Fibroblast of skin of left biceps (primary cell): ENCODE data around the gene ZNF726.
"Not testable (repeated sequence)": the region's sequence is repeated elsewhere in the genome, so short reads cannot be mapped to it uniquely, and the experiment has no call there.

Experiments used
- DNase-seq, 2 experiments: peaks; one replicate each; pipeline ENCODE4 v3.0.0-alpha.2; 2013; ENCODE audit warnings: low read depth in 2 of 2

ZNF726 gene

GRCh38 chr19:23914402-23915286 is at the start of gene ZNF726:
TSS of gene ZNF726 (plus strand) at chr19:23914886. CDS start at chr19:23914995, 109 bp downstream.
- peak; percentile 83 to 87 for DNase-seq

DNA sequence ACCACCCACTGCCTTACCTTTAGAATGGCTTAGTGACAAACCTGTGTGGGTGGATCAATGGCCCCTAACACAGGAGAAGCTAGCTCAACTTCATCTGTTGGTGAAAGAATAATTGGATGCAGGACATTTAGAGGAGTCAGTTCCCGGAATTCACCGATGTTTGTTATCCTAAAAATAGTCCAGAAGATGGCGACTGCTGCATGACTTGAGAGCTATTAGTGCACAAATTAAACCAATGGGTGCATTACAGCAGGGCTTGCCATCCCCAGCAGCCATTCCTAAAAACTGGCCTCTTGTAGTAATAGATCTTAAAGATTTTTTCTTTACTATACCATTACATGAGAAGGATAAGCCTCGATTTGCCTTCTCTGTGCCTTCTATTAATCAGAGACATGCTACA is 46.8 kb upstream of the ZNF726 start:
- no peak for DNase-seq

GRCh38 chr19:23868630-23869029 is 46.1 kb upstream of the ZNF726 start:
- DNase-seq = no peak

DNA sequence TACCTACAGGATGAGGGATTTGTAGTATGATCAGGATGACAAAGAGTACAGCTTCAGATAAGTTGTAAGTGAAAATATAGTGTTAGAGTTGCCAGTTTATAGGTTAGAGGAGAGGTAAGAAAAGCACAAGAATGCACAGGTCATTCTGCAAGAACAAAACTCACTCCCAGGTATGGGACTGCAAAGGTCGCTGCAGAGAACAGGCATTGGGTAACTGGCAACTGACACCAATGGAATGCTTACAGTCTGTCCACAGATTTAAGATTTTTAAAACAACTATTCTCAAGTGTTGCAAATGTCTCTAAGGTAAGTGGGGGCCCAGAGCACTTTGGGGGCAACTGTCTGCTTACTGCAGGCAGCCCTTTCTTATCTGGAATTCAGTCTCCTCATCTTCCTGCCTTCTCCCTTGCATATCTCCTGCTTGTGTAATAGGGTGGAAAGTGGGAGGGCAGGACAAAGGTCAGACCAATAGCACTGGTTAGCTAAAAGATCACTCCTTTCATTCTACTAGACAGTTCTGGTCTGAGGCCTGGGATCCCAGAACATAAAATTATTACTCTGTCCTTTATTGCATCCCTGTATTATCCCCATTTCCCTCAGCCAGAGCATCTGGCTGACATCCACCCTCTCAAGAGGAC is 42.3 kb upstream of the ZNF726 start:
- no peak for DNase-seq

- no peak for DNase-seq
Observed at GRCh38 chr19:23876261-23876660, 38.4 kb upstream of the ZNF726 start.

DNA sequence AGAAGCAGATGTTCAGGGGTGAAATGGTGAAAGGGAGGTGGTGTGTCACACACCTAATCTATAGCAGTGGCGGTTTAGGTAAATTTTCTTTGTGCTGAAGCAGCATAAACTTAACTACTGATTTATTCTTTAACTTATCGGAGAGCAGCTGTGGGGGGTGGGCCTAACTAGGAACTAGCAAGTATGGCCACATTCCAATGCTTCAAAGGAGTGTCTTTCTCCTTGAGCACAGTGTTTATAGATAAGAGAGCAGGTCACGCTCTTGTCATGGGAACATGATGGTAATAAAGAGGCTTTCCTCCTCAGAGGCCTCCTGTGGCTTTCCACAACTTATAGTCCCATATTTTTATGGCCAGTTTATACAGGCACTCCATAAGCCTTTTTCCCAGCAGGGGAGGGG is 37.9 kb upstream of the ZNF726 start:
- DNase-seq = not testable (repeated sequence)

DNA sequence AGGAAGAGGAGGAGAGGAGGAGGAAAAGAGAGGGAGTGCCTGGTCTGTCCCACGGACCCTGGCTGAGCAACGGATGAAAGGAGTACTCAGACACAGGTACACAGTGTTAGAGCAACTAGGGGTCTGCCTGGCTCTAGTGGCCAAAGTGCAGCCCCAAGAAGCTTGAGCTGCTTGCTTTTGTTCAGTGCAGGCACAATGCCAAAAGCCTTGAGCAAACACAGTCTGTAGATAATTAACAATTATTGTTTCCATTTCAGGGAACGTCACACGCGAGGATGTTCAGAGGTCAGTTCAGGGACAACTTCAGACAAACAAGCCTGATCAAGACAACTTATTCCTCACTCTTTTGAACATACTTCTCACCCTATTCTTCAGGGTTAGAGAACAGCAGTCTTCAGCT is 32.2 kb upstream of the ZNF726 start:
- no peak for DNase-seq

GRCh38 chr19:23884363-23884762 is 30.3 kb upstream of the ZNF726 start:
- DNase-seq = no peak

- no peak for DNase-seq
Observed at GRCh38 chr19:23887642-23888041, 27.0 kb upstream of the ZNF726 start.

DNA sequence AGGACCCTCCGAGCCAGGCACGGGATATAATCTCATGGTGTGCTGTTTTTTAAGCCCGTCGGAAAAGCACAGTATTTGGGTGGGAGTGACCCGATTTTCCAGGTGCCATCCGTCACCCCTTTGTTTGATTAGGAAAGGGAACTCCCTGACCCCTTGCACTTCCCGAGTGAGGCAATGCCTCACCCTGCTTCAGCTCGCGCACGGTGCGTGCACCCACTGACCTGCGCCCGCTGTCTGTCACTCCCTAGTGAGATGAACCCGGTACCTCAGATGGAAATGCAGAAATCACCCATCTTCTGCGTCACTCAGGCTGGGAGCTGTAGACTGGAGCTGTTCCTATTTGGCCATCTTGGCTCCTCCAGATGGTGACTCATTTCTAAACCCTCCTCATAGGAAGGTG is 18.6 kb upstream of the ZNF726 start:
- not testable (repeated sequence) for DNase-seq

DNA sequence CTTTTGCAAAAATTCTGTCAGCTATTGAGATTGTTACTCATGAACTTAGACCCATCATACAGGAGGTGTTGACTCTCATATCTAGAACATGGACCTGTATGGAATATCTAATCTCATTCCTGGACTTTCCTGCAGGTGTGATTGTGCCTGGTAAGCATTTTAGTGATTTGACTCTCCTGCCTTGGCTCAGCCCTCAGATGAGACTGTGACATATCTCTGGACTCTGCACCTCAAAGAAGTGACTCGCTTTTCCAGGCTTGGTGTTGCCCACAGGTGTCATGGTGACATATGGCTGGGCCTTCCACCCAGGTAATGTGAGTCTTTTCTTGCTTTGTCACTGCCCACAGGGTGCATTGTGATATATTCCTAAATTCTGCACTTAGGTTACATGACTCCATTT is 17.8 kb upstream of the ZNF726 start:
- DNase-seq = no peak

GRCh38 chr19:23901360-23901759 is 13.3 kb upstream of the ZNF726 start:
- DNase-seq = no peak

DNA sequence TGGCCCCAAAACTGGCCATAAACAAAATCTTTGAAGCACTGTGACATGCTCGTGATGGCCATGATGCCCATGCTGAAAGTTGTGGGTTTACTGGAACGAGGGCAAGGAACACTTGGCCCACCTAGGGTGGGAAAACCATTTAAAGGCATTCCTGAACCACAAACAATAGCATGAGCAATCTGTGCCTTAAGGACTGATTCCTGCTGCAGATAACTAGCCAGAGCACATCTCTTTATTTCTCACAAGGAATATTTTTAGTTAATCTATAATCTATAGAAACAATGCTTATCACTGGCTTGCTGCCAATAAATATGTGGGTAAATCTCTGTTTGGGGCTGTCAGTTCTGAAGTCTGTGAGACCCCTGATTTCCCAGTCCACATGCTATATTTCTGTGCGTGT is 10.3 kb upstream of the ZNF726 start:
- no peak for DNase-seq

GRCh38 chr19:23905771-23906170 is 8.9 kb upstream of the ZNF726 start:
- DNase-seq = no peak

GRCh38 chr19:23906835-23907234 is 7.9 kb upstream of the ZNF726 start:
- no peak for DNase-seq

GRCh38 chr19:23908165-23908564 is 6.5 kb upstream of the ZNF726 start:
- DNase-seq = no peak

GRCh38 chr19:23909222-23909621 is 5.5 kb upstream of the ZNF726 start:
- no peak for DNase-seq

DNA sequence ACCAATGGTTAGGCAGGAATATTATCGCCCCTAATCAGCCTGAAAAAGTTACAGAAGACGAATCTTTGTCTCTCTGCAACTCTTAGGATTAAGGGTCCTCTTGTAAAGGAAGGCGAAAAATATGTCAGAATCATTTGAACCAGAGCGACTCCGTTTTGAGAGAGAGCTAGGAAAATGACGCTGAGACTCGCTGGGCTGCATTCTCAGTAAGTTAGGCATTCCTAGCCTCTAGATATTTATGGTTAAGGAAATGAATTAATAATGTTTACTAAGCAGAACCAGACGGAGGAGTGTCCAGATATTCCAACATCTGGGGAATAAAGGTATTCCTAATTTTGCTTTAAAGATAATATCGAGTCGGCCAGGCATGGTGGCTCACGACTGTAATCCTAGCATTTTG is 755 bp upstream of the ZNF726 start:
- DNase-seq = no peak

DNA sequence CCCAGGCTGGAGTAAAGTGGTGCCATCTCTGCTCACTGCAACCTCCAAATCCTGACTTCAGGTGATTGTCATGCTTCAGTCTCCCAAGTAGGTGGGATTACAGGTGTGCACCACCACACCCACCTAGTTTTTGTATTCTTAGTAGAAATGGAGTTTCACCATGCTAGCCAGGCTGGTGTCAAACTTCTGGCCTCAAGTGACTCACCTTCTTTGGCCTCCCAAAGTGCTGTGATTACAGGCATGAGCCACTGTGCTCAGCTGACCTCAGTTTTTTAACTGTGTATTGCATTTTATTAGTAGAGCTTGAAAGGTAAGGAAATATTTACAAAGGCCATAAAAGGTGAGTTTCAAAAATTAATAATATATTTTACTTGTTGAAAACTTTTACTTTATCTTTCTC is 2.3 kb downstream of the ZNF726 start:
- DNase-seq = no peak

DNA sequence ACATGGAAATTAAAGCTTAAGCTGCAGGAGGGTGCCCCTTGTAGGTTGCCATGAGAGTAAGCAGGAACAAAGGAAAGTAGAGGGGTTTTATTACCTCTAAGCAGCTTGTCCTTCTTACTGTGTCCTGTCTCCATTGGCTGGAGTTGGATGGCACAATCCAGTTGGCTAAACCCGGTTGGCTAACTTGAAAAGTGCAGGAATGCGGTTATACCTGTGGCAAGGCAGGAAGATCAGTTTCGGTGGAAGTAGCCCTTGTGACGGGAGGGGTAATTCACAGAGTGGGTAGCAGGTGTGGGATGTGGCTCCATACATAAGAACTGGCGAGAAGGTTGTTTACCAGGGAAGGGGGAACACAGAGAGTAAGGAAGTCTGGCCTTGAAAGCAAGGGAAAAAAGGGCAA is 3.2 kb downstream of the ZNF726 start:
- no peak for DNase-seq

DNA sequence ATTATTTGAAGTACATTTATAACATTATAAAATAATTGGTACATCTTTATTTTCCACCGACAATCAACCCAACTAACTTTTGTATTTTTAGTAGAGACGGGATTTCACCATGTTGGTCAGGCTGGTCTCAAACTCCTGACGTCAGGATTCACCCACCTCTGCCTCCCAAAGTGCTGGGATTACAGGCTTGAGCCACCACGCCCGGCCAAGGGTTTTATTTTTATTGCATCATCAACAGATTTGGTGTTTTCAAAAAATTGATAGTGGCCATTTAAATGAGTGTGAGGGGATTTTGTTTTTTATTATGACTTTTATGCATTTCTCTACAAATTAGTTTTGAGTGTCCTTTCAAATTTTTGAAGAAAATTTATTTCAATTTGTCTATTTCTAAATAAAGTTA is 10.6 kb downstream of the ZNF726 start:
- DNase-seq = no peak

DNA sequence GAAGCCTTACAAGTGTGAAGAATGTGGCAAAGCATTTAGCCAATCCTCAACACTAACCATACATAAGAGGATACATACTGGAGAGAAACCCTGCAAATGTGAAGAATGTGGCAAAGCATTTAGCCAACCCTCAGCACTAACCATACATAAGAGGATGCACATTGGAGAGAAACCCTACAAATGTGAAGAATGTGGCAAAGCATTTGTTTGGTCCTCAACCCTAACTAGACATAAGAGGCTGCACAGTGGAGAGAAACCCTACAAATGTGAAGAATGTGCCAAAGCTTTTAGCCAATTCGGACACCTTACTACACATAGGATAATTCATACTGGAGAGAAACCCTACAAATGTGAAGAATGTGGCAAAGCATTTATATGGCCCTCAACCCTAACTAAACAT is 18.2 kb downstream of the ZNF726 start:
- DNase-seq = no peak

DNA sequence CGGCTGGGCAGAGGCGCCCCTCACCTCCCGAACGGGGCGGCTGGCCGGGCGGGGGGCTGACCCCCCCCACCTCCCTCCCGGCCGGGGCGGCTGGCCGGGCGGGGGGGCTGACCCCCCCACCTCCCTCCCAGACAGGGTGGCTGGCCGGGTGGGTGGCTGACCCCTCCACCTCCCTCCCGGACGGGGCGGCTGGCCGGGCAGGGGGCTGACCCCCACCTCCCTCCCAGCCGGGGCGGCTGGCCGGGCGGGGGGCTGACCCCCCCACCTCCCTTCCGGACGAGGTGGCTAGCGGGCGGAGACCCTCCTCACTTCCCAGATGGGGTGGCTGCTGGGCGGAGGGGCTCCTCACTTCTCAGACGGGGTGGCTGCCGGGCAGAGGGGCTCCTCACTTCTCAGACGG is 22.3 kb downstream of the ZNF726 start:
- DNase-seq = not testable (repeated sequence)
